ENCODE results near the gene KRT71.
"Not testable (repeated sequence)": the region's sequence is repeated elsewhere in the genome, so short reads cannot be mapped to it uniquely, and the experiment has no call there.

KRT71 gene

DNA sequence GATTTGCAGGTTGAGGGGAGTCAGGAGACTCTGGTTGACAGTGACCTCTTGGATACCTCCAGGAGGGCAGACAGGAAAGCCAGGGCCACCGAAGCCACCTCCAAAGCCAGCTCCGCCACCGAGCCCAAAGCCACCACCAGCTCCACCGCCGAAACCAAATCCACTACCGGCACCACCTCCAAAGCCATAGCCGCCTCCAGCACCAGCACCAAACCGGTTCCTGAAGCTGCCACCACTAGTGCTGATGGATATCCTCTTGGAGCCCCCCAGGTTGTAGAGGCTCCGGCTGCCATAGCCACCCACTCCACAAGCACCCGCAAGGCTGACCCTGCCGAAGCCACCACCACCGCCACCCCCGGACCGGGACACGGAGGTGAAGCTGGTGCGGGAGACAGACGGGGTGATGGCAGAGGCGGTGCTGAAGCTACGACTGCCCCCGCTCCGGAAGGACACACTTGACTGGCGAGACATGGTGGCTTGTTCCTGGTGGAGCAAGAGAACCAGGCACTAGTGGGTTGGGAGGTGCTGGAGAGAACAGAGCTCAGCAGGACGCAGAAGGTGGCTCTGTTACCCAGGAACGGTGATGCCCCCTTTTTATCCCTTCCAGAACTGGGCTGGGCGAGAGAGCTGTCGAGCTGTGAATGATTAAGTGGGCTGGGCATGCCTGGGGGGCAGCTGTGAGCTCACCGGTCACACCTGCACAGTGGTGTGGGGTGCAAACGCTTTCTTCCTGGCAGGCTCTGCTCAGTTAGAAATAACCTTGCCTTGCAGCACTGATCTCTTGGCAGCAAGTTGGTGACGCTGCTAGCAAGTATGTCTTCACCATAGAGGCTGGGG lies 32.9 kb downstream of the KRT71 start, which contains the start of gene KRT5:
TSS of gene KRT5 (minus strand) at position 569 of the 837 bp plus-strand sequence. CDS start at position 471, 98 bp downstream.
- no peak for DNase-seq

- no peak for DNase-seq
Observed at GRCh38 chr12:52519387-52519703, 33.6 kb downstream of the KRT71 start.

DNA sequence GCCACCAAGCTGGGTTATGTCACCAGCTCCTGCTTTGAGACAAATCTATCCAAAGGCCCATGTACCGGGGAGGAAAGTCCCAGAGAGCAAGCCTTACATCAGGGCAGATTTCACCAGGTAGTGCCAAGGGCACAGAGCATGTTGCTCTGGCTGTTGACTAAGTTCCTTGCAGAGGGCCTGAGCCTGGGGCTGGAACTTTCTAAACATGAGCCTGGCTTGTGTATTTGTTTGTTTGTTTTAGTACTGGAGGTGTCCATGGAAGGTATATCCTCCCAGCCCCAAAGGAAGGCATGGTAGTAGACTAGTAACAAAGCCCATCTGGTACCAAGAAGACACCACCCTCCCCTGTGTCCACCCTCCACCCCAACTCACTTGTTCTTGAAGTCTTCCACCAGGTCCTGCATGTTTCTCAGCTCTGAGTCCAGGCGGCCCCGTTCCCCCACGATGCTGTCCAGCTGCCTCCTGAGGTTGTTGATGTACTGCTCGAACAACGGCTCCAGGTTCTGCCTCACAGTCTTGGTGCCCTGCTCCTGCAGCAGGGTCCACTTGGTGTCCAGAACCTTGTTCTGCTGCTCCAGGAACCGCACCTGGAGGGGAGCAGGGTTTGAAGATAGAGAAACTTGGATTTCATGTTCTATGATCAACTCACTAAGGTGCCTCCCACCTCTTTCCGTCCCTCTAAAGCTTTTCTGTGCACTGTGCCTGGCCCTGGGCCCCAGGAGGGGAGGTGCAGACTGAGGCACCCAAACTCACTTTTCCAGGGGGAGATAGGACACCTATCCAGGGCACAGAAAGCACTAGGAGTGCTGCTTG lies 34.2 kb downstream of the KRT71 start:
- no peak for DNase-seq

- DNase-seq: no peak
Observed at GRCh38 chr12:52517888-52518287, 35.1 kb downstream of the KRT71 start.

DNA sequence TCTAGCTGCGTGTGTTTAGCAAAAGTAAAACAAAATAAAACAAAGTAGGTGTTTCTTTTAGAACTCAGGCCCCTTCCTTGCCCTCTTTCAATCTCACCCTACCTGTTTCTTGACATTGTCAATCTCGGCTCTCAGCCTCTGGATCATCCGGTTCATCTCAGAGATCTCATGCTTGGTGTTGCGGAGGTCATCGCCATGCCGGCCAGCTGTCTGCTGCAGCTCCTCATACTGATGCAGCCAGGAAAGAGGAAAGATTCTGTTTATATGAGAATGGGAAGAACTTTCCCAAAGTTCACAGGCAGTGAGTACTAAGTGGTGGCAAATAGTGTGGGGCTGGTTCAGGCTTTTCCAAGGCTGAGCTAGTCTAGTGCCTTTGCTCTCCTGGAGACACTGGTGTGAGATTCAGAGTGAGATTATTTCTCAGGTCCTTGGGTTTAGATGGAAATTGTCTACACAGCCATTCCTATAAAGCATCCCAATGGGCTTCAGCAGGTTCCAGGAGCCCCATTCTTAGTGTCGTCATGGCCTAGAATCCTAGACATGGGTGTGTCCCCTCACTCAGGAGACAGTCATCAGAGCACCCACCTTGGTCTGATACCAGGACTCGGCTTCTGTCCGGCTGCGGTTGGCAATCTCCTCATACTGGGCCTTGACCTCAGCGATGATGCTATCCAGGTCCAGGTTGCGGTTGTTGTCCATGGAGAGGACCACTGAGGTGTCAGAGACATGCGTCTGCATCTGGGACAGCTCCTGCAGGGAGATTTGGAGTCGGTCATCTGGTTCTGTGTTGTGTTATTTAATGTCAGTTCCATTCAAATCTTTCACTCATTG lies 35.7 kb downstream of the KRT71 start:
- no peak for DNase-seq

DNA sequence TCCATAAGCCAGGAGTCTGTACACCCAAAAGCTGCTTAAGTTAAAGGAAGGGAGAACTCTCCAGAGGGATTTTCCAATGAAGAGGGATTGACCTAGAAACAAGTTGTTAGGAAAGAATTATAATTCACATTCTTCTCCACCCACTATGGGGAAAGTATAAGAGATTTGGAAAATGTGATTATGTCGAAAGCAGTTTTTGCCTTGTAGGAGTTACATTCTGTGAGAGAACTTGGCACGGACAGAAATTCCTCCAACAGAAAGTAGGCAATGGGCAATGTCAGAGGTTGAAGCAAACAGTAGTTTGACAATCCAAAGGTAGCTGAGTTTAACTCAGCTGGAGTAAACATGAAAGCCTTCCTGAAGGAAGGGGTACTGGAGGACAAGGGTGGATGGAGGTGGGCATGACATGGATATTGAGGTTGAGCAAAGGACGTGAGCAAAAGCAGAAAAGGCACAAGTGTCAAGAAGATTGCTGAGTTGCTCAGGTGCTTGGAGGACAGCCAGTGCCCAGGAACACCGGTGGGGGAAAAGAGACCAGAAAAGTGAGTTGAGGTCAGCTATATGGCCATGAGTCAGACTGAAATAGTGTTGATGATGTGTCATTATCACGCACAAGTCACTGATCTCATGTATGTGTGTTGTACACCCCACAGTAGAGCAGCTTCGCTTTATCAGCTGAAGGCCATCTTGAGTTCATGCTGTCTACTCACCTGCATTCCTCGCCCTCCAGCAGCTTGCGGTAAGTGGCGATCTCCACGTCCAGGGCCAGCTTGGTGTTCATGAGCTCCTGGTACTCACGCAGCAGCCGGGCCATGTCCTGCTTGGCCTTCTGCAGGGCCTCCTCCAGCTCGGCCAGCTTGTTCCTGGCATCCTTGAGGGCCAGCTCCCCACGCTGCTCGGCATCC lies 36.8 kb downstream of the KRT71 start:
- DNase-seq: no peak

- no peak for DNase-seq
Observed at GRCh38 chr12:52515319-52515646, 37.7 kb downstream of the KRT71 start.

- DNase-seq: no peak
Observed at GRCh38 chr12:52514471-52515318, 38.2 kb downstream of the KRT71 start.

DNA sequence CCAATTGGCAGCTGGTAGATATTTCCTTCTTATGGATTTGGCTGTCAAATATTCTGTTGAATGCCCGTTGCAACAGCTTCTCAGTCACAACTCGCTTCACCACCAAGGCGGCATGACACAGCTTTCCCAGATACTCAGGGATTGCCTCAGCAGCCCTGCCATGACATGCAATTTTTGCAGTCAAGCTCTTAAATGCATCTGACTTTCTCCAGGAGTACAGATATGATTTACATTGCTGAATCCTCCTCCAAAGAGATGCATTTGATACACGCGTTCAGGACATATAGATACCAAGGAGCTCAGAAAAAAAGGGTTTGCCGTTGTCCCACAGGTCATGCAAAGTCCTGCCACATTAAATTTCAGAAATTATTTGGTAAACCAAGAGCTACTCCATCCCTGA lies 39.2 kb downstream of the KRT71 start:
- no peak for DNase-seq

DNA sequence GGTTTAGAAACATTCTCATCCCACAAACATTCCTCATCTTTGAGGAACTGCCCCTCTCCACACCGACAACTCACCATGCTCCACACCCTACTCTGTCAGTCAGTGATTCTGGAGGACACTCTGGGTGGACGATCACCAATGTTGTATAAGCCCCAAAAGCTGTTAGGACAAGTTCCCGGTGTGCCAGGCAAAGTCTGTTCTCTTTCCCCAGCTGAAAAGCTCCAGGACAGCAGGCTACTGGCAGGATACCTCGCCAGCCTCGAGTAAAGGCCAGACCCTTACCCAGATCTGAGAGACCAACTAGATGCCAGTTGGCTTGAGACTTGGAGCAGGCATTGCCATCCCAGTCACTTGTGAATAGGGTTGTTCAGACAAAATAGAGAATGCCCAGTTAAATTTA lies 44.7 kb downstream of the KRT71 start:
- no peak for DNase-seq

DNA sequence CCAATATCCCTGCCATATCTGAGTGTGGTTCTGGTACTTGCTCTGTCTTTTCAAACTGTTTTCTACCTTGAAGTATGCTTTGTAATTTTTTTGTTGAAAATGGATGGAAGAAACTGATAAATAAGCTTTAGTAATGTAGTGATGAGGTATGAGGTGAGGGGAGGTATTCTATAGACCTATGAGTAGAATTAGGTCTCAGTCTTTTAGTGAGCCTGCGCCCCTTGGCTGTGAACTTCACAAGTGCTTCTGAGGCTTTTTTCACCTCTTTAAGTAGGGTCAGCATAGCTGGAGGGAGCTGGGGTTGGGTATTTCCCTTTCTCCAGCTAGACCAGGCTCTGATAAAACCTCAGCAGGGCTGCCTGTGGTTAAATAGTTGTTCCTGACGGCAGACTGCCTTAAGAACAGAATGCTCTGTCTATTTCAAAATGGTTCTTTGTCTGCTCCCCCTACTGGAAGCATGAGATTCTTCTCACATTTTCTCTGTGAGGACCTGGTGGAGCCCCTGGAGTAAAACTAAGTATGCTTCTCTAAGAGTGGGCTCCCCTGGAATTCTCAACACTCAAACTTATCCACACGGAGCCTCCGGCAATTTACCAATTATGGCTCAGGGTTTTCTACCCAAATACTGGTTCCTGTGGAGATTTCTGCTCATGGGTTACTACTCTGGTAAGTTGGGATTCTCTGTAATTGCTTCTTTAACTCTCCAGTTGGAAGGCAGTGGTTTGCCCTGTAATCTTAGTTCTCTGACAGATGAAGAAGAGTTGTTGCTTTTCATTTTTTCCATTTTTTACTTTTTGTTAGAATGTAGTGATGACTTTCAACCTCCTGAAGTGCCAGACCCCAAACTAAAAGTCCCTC lies 45.9 kb downstream of the KRT71 start:
- peak; percentile 59 for DNase-seq

DNA sequence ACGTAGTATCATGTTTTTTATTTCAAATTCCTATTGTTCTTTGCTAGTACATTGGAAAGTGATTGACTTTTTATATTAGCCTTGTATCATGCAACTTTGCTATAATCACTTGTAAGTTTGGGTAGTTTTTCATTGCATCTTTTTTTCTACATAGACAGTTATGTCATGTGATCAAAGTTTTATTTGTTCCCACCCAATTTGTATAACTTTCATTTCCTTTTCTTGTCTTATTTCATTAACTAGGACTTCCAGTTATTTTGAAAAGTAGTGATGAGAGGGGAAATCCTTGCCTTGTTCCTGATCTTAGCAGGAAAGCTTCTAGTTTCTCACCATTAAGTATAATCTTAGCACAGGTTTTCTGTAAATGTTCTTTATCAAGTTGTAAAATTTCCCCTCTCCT lies 50.1 kb downstream of the KRT71 start:
- DNase-seq: no peak

DNA sequence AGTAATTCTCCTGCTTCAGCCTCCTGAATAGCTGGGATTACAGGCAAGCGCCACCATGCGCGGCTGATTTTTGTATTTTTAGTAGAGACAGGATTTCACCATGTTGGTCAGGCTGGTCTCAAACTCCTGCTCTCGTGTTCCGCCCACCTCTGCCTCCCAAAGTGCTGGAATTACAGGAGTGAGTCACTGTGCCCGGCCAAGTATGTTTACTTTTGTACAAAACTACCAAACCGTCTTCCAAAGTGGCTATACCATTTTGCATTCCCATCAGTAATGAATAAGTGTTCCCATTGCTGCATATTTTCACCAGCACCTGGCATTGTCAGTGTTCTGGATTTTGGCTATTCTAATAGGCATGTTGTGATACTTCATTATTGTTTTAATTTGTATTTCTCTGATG lies 51.5 kb downstream of the KRT71 start:
- no peak for DNase-seq

DNA sequence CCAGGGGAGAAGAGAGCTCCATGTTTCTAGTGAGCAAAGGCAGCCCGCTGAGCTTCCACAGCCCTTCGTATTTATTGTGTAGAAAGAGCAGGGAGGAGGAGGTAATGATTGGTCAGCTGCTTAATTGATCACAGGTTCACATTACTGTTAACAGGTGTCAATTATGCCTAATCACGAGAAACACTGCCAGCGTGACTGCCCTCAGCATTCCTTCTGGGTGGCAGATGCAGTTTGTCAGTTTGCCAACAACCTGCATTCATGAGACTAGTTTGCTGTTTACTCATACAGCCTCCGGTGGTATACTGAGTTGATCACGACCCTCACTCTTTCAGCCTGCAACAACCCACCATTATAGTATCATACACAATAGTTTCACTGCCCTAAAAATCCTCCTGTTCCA lies 52.4 kb downstream of the KRT71 start:
- not testable (repeated sequence) for DNase-seq

DNA sequence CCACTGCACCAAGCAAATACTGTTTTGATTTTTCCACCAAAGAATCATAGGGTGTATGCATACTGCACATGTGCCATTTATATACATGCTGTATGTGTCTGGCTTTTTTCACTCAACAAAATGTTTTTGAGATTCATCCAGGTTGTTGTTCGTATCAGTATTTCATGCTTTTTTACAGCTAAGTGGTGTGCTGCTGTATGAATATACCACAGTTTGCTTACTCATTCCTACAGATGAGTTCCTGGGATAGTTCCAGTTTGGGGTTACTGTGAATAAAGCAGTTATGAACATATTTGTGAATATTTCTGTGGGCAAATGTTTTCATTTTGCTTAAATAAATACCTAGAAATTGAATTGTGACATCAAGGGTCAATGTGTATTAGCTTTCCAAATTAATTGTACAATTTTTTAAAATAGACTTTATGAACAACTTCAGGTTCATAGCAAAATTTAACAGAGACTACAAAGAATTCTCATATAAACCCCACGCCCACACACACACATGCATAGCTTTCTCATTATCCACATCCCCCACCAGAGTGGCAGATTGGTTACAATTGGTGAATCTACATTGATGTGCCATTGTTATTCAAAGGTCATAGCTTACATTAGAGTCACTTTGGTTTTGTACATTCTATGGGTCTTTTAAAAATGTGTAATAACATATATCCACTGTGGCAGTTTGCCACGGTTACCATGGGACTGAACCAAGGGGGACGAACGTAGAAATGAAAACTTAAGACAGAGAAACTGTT lies 53.0 kb downstream of the KRT71 start:
- no peak for DNase-seq

- DNase-seq: no peak
Observed at GRCh38 chr12:52498946-52499345, 54.0 kb downstream of the KRT71 start.

DNA sequence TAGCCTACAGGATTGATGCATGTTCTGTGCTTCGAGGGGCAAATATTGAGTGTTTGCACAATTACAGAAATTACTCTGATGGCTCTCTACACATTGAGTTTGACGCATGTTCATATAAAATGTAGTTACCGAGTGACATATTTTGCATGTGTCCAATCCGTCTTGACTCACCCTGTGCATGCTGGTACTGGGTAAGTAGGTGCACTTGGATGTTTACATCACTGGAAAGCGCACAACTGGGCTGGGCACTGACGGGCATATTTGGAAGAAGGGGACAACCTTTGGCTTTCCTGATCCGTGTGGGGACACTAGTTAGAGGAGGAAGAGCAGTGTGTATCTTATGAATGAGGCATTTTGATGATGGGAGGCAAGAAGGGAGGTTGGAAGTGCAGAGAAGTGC lies 55.0 kb downstream of the KRT71 start:
- DNase-seq: no peak

DNA sequence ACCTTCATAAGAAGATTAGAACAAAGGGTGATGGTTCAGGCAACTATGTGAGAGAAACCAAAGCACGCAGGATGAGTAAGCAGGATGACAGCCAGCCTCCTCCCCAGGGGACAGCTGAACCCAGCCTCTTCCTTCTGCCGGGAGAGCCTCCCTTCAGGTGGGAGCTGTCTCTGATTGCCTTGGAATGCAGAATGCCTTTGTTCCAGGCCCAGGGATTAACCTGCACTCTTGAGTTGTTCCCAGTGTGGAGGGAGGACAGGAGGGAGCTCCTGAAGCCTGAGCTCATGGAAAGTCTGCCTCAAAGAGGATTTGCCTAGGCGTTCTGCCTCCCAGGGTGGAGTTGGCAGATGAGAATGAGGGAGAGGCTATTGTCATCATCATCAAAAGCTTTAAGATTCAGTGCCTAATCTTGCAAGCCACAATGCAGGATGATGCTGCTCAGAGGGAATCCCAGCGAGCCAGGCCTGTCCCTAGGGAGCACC lies 56.3 kb downstream of the KRT71 start:
- peak; percentile 87 for DNase-seq

DNA sequence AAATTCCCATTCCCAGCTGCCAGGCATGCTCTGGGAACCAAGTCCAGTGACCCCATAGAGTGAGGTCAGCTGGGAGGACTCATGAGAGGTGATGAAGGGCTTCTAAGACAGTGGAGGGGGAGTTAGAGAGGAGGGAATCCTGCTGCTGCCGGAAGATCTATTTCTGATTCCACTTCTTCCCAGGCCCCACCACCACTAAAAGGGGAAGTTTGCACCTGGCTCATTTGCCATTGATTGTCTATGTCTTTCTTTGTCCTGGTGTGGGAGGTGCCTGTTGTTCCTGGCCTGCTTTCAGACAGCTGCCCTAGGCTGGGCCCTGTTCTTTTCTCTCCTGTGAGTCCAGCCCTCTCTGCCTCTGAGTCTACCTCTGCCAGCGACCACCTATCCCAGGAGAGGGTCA lies 56.9 kb downstream of the KRT71 start:
- peak; percentile 24 for DNase-seq
